Measurements from ENCODE around the gene CCL22. TPM values are rescaled to one million over a fixed set of nuclear protein-coding genes. Genes with fewer than 3 reads are reported as not detected.
"Not testable (repeated sequence)": the region's sequence is repeated elsewhere in the genome, so short reads cannot be mapped to it uniquely, and the experiment has no call there.

Gene CCL22
- total RNA-seq, 1 experiment from 2014 or later, result not detected

- in situ Hi-C loops (cut with HindIII; ENCODE audit: low sequenced_read_pairs), result no loop called here
- peak; percentile 29 for DNase-seq (ENCODE audit: low spot score)
Observed at GRCh38 chr16:57372372-57373116, 14.0 kb downstream of the CCL22 start, which contains the start of gene CX3CL1. TSS of gene CX3CL1 (plus strand) at chr16:57372490. CDS start at chr16:57372569, 79 bp downstream.

GRCh38 chr16:57373117-57373947 lies 14.7 kb downstream of the CCL22 start:
- in situ Hi-C loops (cut with HindIII; ENCODE audit: low sequenced_read_pairs), result no loop called here
- no peak for DNase-seq (ENCODE audit: low spot score)

- DNase-seq (ENCODE audit: low spot score), result peak; percentile 27
- in situ Hi-C loops (cut with HindIII; ENCODE audit: low sequenced_read_pairs), result no loop called here
Observed at GRCh38 chr16:57374067-57374534, 15.5 kb downstream of the CCL22 start.

- in situ Hi-C loops (cut with HindIII; ENCODE audit: low sequenced_read_pairs); DNase-seq (ENCODE audit: low spot score): not testable (repeated sequence)
Observed at GRCh38 chr16:57374925-57375465, 16.4 kb downstream of the CCL22 start.

GRCh38 chr16:57376313-57376818 lies 17.8 kb downstream of the CCL22 start:
- in situ Hi-C loops (cut with HindIII; ENCODE audit: low sequenced_read_pairs), result no loop called here
- no peak for DNase-seq (ENCODE audit: low spot score)

- no peak for DNase-seq (ENCODE audit: low spot score)
- in situ Hi-C loops (cut with HindIII; ENCODE audit: low sequenced_read_pairs), result no loop called here
Observed at GRCh38 chr16:57377080-57377841, 18.7 kb downstream of the CCL22 start.

DNA sequence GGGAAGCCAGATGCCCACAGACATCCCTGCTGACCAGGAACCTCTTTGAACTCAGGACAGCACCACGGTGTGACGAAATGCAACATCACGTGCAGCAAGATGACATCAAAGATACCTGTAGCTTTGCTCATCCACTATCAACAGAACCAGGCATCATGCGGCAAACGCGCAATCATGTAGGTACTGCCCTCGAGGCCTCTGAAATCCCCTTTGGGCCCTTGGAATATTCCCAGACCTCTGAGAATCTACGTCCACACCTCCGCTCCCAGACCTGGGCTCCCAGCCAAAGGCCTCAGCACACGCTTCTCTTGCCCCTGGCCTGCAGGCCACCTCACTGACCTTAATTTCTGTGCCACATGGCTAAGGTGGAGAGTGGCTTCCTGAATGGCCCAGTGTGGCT lies 21.0 kb downstream of the CCL22 start:
- in situ Hi-C loops (cut with HindIII; ENCODE audit: low sequenced_read_pairs), result no loop called here
- no peak for DNase-seq (ENCODE audit: low spot score)

GRCh38 chr16:57380671-57381462 lies 22.3 kb downstream of the CCL22 start:
- in situ Hi-C loops (cut with HindIII; ENCODE audit: low sequenced_read_pairs), result no loop called here
- DNase-seq (ENCODE audit: low spot score), result no peak

- DNase-seq (ENCODE audit: low spot score), result no peak
- in situ Hi-C loops (cut with HindIII; ENCODE audit: low sequenced_read_pairs), result no loop called here
Observed at GRCh38 chr16:57381791-57382534, 23.4 kb downstream of the CCL22 start.

- in situ Hi-C loops (cut with HindIII; ENCODE audit: low sequenced_read_pairs), result no loop called here
- no peak for DNase-seq (ENCODE audit: low spot score)
Observed at GRCh38 chr16:57382535-57383275, 24.1 kb downstream of the CCL22 start.

DNA sequence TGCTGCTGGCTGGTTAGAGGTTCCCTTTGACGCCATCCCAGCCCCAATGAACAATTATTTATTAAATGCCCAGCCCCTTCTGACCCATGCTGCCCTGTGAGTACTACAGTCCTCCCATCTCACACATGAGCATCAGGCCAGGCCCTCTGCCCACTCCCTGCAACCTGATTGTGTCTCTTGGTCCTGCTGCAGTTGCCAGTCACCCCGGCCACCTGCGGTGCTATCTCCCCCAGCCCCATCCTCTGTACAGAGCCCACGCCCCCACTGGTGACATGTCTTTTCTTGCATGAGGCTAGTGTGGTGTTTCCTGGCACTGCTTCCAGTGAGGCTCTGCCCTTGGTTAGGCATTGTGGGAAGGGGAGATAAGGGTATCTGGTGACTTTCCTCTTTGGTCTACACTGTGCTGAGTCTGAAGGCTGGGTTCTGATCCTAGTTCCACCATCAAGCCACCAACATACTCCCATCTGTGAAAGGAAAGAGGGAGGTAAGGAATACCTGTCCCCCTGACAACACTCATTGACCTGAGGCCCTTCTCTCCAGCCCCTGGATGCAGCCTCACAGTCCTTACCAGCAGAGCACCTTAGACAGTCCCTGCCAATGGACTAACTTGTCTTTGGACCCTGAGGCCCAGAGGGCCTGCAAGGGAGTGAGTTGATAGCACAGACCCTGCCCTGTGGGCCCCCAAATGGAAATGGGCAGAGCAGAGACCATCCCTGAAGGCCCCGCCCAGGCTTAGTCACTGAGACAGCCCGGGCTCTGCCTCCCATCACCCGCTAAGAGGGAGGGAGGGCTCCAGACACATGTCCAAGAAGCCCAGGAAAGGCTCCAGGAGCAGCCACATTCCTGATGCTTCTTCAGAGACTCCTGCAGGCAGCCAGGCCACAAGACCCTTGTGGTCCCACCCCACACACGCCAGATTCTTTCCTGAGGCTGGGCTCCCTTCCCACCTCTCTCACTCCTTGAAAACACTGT lies 25.0 kb downstream of the CCL22 start:
- no peak for DNase-seq (ENCODE audit: low spot score)
- in situ Hi-C loops (cut with HindIII; ENCODE audit: low sequenced_read_pairs), result no loop called here

DNA sequence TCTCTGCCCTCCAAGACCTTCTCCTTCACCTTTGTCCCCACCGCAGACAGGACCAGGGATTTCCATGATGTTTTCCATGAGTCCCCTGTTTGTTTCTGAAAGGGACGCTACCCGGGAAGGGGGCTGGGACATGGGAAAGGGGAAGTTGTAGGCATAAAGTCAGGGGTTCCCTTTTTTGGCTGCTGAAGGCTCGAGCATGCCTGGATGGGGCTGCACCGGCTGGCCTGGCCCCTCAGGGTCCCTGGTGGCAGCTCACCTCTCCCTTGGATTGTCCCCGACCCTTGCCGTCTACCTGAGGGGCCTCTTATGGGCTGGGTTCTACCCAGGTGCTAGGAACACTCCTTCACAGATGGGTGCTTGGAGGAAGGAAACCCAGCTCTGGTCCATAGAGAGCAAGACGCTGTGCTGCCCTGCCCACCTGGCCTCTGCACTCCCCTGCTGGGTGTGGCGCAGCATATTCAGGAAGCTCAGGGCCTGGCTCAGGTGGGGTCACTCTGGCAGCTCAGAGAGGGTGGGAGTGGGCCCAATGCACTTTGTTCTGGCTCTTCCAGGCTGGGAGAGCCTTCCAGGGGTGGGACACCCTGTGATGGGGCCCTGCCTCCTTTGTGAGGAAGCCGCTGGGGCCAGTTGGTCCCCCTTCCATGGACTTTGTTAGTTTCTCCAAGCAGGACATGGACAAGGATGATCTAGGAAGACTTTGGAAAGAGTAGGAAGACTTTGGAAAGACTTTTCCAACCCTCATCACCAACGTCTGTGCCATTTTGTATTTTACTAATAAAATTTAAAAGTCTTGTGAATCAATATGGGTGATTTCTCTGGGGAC lies 25.9 kb downstream of the CCL22 start:
- DNase-seq (ENCODE audit: low spot score), result no peak
- in situ Hi-C loops (cut with HindIII; ENCODE audit: low sequenced_read_pairs), result no loop called here

DNA sequence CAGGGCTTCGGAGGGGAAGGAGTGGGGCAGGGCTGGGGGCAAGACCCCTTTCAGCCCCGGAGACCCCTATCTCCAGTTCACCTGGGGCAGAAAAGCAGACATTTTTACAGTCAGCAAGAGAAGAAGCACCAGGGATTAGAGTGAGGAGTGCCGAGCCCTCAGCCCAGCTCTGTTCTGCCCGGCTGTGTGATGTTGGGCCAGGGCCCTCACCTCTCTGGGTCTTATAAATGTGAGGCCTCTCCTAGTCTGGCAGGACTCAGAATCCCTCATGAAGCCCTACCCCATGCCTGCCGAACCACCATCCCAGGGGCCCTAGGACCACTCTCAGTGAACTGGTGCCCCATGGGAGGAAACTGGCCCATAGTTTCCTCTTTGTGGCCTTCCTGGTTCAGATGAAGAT lies 26.5 kb downstream of the CCL22 start:
- no peak for DNase-seq (ENCODE audit: low spot score)
- in situ Hi-C loops (cut with HindIII; ENCODE audit: low sequenced_read_pairs), result no loop called here

DNA sequence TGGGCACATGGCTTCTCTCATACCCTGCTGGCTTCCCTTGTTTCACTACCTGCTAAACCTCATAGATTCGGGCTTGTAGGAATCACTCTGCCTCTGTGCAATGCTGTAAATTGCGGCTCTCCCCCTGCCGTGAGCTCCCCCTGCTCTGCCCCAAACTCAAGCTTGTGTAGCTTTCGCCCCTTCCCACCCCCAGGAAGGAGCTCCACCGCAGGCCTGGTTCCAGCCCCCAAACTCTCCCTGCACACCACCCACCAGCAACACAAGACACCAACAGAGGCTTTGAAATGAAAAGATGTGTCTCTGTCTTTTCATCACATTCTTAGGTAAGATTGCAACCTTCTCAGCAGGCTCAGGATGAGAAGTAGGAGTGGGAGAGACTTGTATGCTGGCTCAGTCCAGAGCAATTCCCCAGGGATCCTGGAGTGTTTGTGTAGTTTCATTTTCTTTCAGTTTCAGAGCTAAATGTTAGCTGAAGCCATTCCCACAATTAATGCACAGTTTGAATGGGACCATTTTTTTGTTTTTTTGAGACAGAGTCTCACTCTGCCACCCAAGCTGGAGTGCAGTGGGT lies 27.9 kb downstream of the CCL22 start:
- in situ Hi-C loops (cut with HindIII; ENCODE audit: low sequenced_read_pairs), result no loop called here
- DNase-seq (ENCODE audit: low spot score), result no peak
